ENCODE measurements around the gene TDRD7.

GRCh38 chr9:97419309-97419867 lies 7.5 kb downstream of the TDRD7 start:
- TF ChIP-seq TARDBP (IDR thresholded peaks at IDR 0.05) (no peak), SP1 (IDR thresholded peaks at IDR 0.05) (no peak), ZNF384 (IDR thresholded peaks at IDR 0.05) (no peak), FOXA1 (IDR thresholded peaks at IDR 0.05) (no peak), ELF4 (IDR thresholded peaks at IDR 0.05) (no peak), CTBP1 (IDR thresholded peaks at IDR 0.05; ENCODE audit: borderline replicate concordance) (no peak), BHLHE40 (IDR thresholded peaks at IDR 0.05; ENCODE audit: borderline replicate concordance) (no peak), NFRKB (IDR thresholded peaks at IDR 0.05) (no peak), FOXK2 (IDR thresholded peaks at IDR 0.05) (no peak)
